Measurements from ENCODE around the gene EFCAB8. TPM values are rescaled to one million over a fixed set of nuclear protein-coding genes. Genes with fewer than 3 reads are reported as not detected.

The EFCAB8 gene
- total RNA-seq, 1 donor: 1.3 TPM

GRCh38 chr20:33002087-33002808, 143.5 kb downstream of the EFCAB8 start:
- TF ChIP-seq CTCF (IDR thresholded peaks at IDR 0.05; ENCODE audit: insufficient read depth, low read depth, low read length): no peak
- no peak overlapping the region for H3K4me3 ChIP-seq (ENCODE audit: low read depth, low read length)
- no peak for DNase-seq (ENCODE audit: low read depth)

GRCh38 chr20:33004141-33004751, 145.5 kb downstream of the EFCAB8 start, which contains the start of gene SUN5:
TSS of gene SUN5 (minus strand) at chr20:33004433. CDS start at chr20:33004340, 93 bp downstream.
- TF ChIP-seq CTCF (IDR thresholded peaks at IDR 0.05; ENCODE audit: insufficient read depth, low read depth, low read length): no peak
- no peak within 1 kb of the TSS for H3K4me3 ChIP-seq (ENCODE audit: low read depth, low read length)
- no peak for DNase-seq (ENCODE audit: low read depth)

GRCh38 chr20:33005132-33005566, 146.4 kb downstream of the EFCAB8 start:
- no peak for DNase-seq (ENCODE audit: low read depth)
- TF ChIP-seq CTCF (IDR thresholded peaks at IDR 0.05; ENCODE audit: insufficient read depth, low read depth, low read length): peak; percentile 43
- H3K4me3 ChIP-seq (ENCODE audit: low read depth, low read length): no peak overlapping the region

- no peak for DNase-seq (ENCODE audit: low read depth)
- TF ChIP-seq CTCF (IDR thresholded peaks at IDR 0.05; ENCODE audit: insufficient read depth, low read depth, low read length): no peak
Observed at GRCh38 chr20:33005908-33006775, 147.4 kb downstream of the EFCAB8 start.

GRCh38 chr20:33006776-33007375, 148.2 kb downstream of the EFCAB8 start:
- TF ChIP-seq CTCF (IDR thresholded peaks at IDR 0.05; ENCODE audit: insufficient read depth, low read depth, low read length): no peak
- no peak for DNase-seq (ENCODE audit: low read depth)
- no peak overlapping the region for H3K4me3 ChIP-seq (ENCODE audit: low read depth, low read length)

More at GRCh38 chr20:33005908-33006775, 147.4 kb downstream of the EFCAB8 start:
- H3K4me3 ChIP-seq (ENCODE audit: low read depth, low read length): no peak overlapping the region

Measured in fibroblast of villous mesenchyme (primary cell).